Germinal center (tissue), 1 donor: ENCODE measurements around the gene CXCL3.
"Not testable (repeated sequence)": the region's sequence is repeated elsewhere in the genome, so short reads cannot be mapped to it uniquely, and the experiment has no call there.

ENCODE experiments used
- DNase-seq: peaks from one replicate; pipeline ENCODE4 v3.0.0; 2012; ENCODE audit warnings: mixed read lengths, low spot score

CXCL3 gene

GRCh38 chr4:74038425-74039314, at the start of gene CXCL3:
CXCL3 (minus strand) TSS chr4:74038689; CDS start chr4:74038611, 78 bp downstream.
- DNase-seq, result peak; percentile 4

GRCh38 chr4:74087481-74087880, 49.0 kb upstream of the CXCL3 start:
- DNase-seq, result no peak

GRCh38 chr4:74085669-74086068, 47.2 kb upstream of the CXCL3 start:
- no peak for DNase-seq

GRCh38 chr4:74084984-74085383, 46.5 kb upstream of the CXCL3 start:
- DNase-seq, result no peak

GRCh38 chr4:74083546-74083945, 45.1 kb upstream of the CXCL3 start:
- DNase-seq, result no peak

- no peak for DNase-seq
Measured at GRCh38 chr4:74081035-74081434, 42.5 kb upstream of the CXCL3 start.

- not testable (repeated sequence) for DNase-seq
Measured at GRCh38 chr4:74080351-74080750, 41.9 kb upstream of the CXCL3 start.

- not testable (repeated sequence) for DNase-seq
Measured at GRCh38 chr4:74079024-74079423, 40.5 kb upstream of the CXCL3 start.

GRCh38 chr4:74073358-74073757, 34.9 kb upstream of the CXCL3 start:
- no peak for DNase-seq

- DNase-seq, result no peak
Measured at GRCh38 chr4:74072739-74073138, 34.2 kb upstream of the CXCL3 start.

GRCh38 chr4:74067586-74067985, 29.1 kb upstream of the CXCL3 start:
- DNase-seq, result no peak

GRCh38 chr4:74066232-74066631, 27.7 kb upstream of the CXCL3 start:
- no peak for DNase-seq

- DNase-seq, result no peak
Measured at GRCh38 chr4:74065115-74065642, 26.7 kb upstream of the CXCL3 start.

- DNase-seq, result no peak
Measured at GRCh38 chr4:74063859-74064258, 25.4 kb upstream of the CXCL3 start.

GRCh38 chr4:74062953-74063352, 24.5 kb upstream of the CXCL3 start:
- no peak for DNase-seq

GRCh38 chr4:74061430-74061829, 22.9 kb upstream of the CXCL3 start:
- no peak for DNase-seq

- DNase-seq, result no peak
Measured at GRCh38 chr4:74059161-74059829, 20.8 kb upstream of the CXCL3 start.

- no peak for DNase-seq
Measured at GRCh38 chr4:74058048-74058651, 19.7 kb upstream of the CXCL3 start.

- no peak for DNase-seq
Measured at GRCh38 chr4:74057588-74057987, 19.1 kb upstream of the CXCL3 start.

- no peak for DNase-seq
Measured at GRCh38 chr4:74056858-74057562, 18.5 kb upstream of the CXCL3 start.

GRCh38 chr4:74056114-74056857, 17.8 kb upstream of the CXCL3 start:
- DNase-seq, result no peak
